GM12878 (cell line): ENCODE results near the gene FFAR3.

Experiments used
- ASH2L ChIP-seq: fragments of 300-600, 200-600 bp; sonication (generic); IDR thresholded peaks from 2 replicates; pipeline ENCODE4 v1.6.1; 2017; ENCODE audit warnings: low read depth, mild to moderate bottlenecking, borderline replicate concordance
- CBX5 ChIP-seq: sonication (generic); IDR thresholded peaks from 2 replicates; pipeline ENCODE4 v1.6.1; 2016; ENCODE audit warnings: low read depth, moderate library complexity, mild to moderate bottlenecking, inconsistent platforms
- NFIC ChIP-seq: IDR thresholded peaks from 2 replicates; pipeline ENCODE4 v1.6.1; 2012; ENCODE audit warnings: low read depth, mild to moderate bottlenecking, inconsistent platforms, low read length, moderate library complexity
- POLR2A ChIP-seq: IDR thresholded peaks from 2 replicates; pipeline ENCODE4 v1.6.1; 2011; ENCODE audit warnings: low read depth, mild to moderate bottlenecking, low read length
- SIX5 ChIP-seq: IDR thresholded peaks from 2 replicates; pipeline ENCODE4 v1.6.1; 2011; ENCODE audit warnings: mild to moderate bottlenecking, low read depth, low read length, moderate library complexity; ENCODE audit not compliant: severe bottlenecking
- TCF12 ChIP-seq: IDR thresholded peaks from 2 replicates; pipeline ENCODE4 v1.6.1; 2011; ENCODE audit warnings: low read depth, mild to moderate bottlenecking, low read length
- YY1 ChIP-seq: IDR thresholded peaks from 2 replicates; pipeline ENCODE4 v1.6.1; 2011; ENCODE audit warnings: low read depth, mild to moderate bottlenecking, low read length
- TF ChIP-seq, protein P1 (sequence below): fragments of 450-650 bp; conservative IDR thresholded peaks from 2 replicates; pipeline ENCODE4 v1.6.1; 2017; ENCODE audit warnings: mild to moderate bottlenecking, moderate library complexity
- TF ChIP-seq, protein P2 (sequence below), 3 experiments: IDR thresholded peaks in 2 of 3; conservative IDR thresholded peaks in 1 of 3; 2 replicates each; pipeline ENCODE4 v1.5.1; 2011; ENCODE audit warnings: low read depth in 3 of 3, low read length in 3 of 3, mild to moderate bottlenecking in 3 of 3, control low read depth in 2 of 3, moderate library complexity in 2 of 3, inconsistent platforms in 1 of 3, mixed read lengths in 1 of 3; ENCODE audit not compliant: control insufficient read depth in 2 of 3, insufficient read depth in 1 of 3; ENCODE audit errors: extremely low read depth in 1 of 3
- TF ChIP-seq, protein P3 (sequence below): fragments of 450-650 bp; IDR thresholded peaks from 2 replicates; pipeline ENCODE4 v1.6.1; 2017; ENCODE audit warnings: antibody characterized with exemption, mild to moderate bottlenecking, moderate library complexity

DNA sequence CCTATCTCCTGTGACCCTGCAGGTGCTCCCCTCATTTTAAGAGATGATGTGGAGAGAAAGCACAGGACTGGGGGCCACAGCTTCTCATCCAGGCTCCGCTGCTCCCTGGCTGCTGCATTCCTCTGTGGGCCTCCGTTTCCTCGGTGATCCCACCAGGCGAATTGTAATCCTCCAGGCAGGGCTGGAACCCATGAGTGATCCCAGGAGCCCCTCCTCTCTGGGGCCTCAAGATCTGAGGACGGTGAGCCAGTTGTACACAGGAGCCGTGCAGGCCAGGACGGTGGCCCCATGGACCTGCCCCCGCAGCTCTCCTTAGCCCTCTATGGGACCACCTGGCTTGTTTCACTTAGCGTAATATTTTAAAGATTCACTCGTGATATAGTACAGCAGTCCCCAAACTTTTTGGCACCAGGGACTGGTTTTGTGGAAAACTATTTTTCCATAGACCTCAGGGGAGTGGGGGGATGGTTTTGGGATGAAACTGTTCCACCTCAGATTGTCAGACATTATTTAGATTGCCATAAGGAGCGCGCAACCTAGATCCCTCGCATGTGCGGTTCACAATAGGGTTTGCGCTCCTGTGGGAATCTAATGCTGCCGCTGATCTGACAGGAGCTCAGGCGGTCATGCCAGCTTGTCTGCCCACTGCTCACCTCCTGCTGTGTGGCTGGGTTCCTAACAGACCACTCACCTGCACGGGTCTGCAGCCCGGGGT, 5.6 kb downstream of the FFAR3 start:
- TF ChIP-seq, protein P1, sequence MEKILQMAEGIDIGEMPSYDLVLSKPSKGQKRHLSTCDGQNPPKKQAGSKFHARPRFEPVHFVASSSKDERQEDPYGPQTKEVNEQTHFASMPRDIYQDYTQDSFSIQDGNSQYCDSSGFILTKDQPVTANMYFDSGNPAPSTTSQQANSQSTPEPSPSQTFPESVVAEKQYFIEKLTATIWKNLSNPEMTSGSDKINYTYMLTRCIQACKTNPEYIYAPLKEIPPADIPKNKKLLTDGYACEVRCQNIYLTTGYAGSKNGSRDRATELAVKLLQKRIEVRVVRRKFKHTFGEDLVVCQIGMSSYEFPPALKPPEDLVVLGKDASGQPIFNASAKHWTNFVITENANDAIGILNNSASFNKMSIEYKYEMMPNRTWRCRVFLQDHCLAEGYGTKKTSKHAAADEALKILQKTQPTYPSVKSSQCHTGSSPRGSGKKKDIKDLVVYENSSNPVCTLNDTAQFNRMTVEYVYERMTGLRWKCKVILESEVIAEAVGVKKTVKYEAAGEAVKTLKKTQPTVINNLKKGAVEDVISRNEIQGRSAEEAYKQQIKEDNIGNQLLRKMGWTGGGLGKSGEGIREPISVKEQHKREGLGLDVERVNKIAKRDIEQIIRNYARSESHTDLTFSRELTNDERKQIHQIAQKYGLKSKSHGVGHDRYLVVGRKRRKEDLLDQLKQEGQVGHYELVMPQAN, result no peak
- TF ChIP-seq NFIC (no peak), YY1 (no peak), TCF12 (no peak), POLR2A (no peak), SIX5 (no peak), CBX5 (no peak), ASH2L (no peak)
- TF ChIP-seq, protein P2, sequence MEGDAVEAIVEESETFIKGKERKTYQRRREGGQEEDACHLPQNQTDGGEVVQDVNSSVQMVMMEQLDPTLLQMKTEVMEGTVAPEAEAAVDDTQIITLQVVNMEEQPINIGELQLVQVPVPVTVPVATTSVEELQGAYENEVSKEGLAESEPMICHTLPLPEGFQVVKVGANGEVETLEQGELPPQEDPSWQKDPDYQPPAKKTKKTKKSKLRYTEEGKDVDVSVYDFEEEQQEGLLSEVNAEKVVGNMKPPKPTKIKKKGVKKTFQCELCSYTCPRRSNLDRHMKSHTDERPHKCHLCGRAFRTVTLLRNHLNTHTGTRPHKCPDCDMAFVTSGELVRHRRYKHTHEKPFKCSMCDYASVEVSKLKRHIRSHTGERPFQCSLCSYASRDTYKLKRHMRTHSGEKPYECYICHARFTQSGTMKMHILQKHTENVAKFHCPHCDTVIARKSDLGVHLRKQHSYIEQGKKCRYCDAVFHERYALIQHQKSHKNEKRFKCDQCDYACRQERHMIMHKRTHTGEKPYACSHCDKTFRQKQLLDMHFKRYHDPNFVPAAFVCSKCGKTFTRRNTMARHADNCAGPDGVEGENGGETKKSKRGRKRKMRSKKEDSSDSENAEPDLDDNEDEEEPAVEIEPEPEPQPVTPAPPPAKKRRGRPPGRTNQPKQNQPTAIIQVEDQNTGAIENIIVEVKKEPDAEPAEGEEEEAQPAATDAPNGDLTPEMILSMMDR (IDR thresholded peaks at IDR 0.05 in 2 of 3, conservative IDR thresholded peaks at IDR 0.05 in 1 of 3; ENCODE audit: control insufficient read depth in 2 of 3, extremely low read depth in 1 of 3, insufficient read depth in 1 of 3, low read depth in 3 of 3, low read length in 3 of 3), result no peak
- TF ChIP-seq, protein P3, sequence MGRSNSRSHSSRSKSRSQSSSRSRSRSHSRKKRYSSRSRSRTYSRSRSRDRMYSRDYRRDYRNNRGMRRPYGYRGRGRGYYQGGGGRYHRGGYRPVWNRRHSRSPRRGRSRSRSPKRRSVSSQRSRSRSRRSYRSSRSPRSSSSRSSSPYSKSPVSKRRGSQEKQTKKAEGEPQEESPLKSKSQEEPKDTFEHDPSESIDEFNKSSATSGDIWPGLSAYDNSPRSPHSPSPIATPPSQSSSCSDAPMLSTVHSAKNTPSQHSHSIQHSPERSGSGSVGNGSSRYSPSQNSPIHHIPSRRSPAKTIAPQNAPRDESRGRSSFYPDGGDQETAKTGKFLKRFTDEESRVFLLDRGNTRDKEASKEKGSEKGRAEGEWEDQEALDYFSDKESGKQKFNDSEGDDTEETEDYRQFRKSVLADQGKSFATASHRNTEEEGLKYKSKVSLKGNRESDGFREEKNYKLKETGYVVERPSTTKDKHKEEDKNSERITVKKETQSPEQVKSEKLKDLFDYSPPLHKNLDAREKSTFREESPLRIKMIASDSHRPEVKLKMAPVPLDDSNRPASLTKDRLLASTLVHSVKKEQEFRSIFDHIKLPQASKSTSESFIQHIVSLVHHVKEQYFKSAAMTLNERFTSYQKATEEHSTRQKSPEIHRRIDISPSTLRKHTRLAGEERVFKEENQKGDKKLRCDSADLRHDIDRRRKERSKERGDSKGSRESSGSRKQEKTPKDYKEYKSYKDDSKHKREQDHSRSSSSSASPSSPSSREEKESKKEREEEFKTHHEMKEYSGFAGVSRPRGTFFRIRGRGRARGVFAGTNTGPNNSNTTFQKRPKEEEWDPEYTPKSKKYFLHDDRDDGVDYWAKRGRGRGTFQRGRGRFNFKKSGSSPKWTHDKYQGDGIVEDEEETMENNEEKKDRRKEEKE, result no peak
